NCI-H2107 treated with DMSO at 0.1 percent for 48 hours (cell line): ENCODE measurements around the gene BRD1.
"Not testable (repeated sequence)": the region's sequence is repeated elsewhere in the genome, so short reads cannot be mapped to it uniquely, and the experiment has no call there.

Experiments
- DNase-seq: peaks from one replicate; lab custom pipeline; 2025; ENCODE audit not compliant: unreplicated experiment; lab: John Stamatoyannopoulos, UW

Gene BRD1

GRCh38 chr22:49827271-49827852 is 311 bp downstream of the BRD1 start:
- no peak for DNase-seq

- DNase-seq: no peak
These were observed 936 bp downstream of the BRD1 start for GRCh38 chr22:49826603-49827270.

- DNase-seq: no peak
These were observed 1.6 kb downstream of the BRD1 start for GRCh38 chr22:49825944-49826602.

GRCh38 chr22:49825436-49825835 is 2.2 kb downstream of the BRD1 start:
- no peak for DNase-seq

- no peak for DNase-seq
These were observed 2.7 kb downstream of the BRD1 start for GRCh38 chr22:49824936-49825335.

GRCh38 chr22:49824185-49824925 is 3.3 kb downstream of the BRD1 start:
- DNase-seq: no peak

GRCh38 chr22:49823289-49824045 is 4.2 kb downstream of the BRD1 start:
- DNase-seq: no peak

- DNase-seq: not testable (repeated sequence)
These were observed 5.9 kb downstream of the BRD1 start for GRCh38 chr22:49821741-49822140.

GRCh38 chr22:49820984-49821383 is 6.7 kb downstream of the BRD1 start:
- DNase-seq: no peak

GRCh38 chr22:49817359-49817758 is 10.3 kb downstream of the BRD1 start:
- no peak for DNase-seq

- no peak for DNase-seq
These were observed 12.0 kb downstream of the BRD1 start for GRCh38 chr22:49815641-49816091.

GRCh38 chr22:49814856-49815255 is 12.8 kb downstream of the BRD1 start:
- DNase-seq: no peak

- no peak for DNase-seq
These were observed 13.4 kb downstream of the BRD1 start for GRCh38 chr22:49814164-49814686.

GRCh38 chr22:49812838-49813237 is 14.8 kb downstream of the BRD1 start:
- DNase-seq: no peak

- DNase-seq: no peak
These were observed 16.5 kb downstream of the BRD1 start for GRCh38 chr22:49811020-49811791.

- no peak for DNase-seq
These were observed 17.2 kb downstream of the BRD1 start for GRCh38 chr22:49810363-49811019.

- DNase-seq: no peak
These were observed 19.6 kb downstream of the BRD1 start for GRCh38 chr22:49807780-49808708.

GRCh38 chr22:49807129-49807528 is 20.5 kb downstream of the BRD1 start:
- no peak for DNase-seq
